Cerebellar nuclear complex (tissue), 1 donor: ENCODE measurements around the gene EXOC2.

Source experiments
- DNase-seq, 2 experiments: peaks; one replicate each; lab custom pipeline; 2025; lab: John Stamatoyannopoulos, UW

EXOC2 gene

GRCh38 chr6:443621-444159, 249.2 kb downstream of the EXOC2 start:
- DNase-seq, result no peak

GRCh38 chr6:441126-441920, 251.6 kb downstream of the EXOC2 start:
- DNase-seq, result no peak

DNA sequence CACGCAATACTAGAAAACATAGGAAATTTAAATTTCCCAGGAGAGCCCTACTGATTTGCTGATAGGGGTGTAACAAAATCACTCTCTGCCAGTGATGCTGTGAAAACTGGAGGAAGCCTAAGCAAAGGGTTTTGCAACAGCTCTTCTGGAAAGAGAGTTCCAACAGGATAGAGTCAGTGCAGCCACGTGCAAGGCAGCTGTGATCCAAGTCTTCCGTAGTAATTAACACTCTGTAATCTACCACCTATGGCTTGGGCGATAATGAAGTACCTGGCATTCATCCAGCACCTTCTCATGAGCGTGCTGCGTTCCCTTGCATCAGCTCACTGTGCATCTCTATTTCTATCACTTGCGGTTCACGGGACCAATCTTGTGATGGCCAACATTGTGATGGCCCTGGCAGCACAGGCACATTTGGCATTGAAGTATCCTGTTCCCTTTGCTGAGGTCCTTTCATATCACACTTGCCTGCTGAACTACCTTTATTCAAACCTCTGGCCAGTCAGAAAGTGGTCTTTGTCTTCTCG, 253.2 kb downstream of the EXOC2 start:
- DNase-seq, result no peak

DNA sequence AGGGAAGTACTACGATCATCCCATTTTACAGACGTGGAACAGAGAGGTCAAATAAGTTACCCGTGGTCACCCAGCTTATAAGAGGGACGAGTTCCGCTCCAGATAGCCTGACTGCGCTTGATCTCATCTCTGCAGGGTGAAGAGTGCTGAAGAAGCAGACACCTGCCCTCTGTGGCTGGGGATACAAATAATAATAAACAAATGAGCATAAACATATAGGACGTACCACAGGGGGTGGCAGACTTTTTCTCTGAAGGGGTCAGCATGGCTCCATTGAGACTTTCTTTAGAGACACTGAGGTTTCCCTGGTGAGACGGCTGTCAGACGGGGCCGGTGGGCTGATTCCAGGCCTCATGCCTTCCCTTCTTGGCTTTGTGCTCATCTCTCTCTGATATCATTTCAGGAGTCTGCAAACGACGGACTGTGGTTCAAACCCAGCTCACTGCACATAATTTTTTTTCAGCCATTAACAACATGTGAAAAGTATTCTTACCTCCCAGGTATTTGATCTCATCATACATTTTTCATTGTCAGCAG, 254.2 kb downstream of the EXOC2 start:
- no peak for DNase-seq

- DNase-seq, result no peak
These were observed 255.9 kb downstream of the EXOC2 start for GRCh38 chr6:437037-437392.

- no peak for DNase-seq
These were observed 256.5 kb downstream of the EXOC2 start for GRCh38 chr6:436308-437036.

- no peak for DNase-seq
These were observed 257.3 kb downstream of the EXOC2 start for GRCh38 chr6:435441-436307.
